HG03196 (cell line): ENCODE measurements around the gene MUC5B.

Experiments used
- ATAC-seq: cut with Tn5 transposase; IDR thresholded peaks from one replicate; pipeline ENCODE4 v1.9.1; 2021; ENCODE audit not compliant: unreplicated experiment

The MUC5B gene

GRCh38 chr11:1295086-1295485 lies 72.2 kb downstream of the MUC5B start:
- no peak for ATAC-seq

GRCh38 chr11:1295591-1295990 lies 72.7 kb downstream of the MUC5B start:
- ATAC-seq = no peak

- no peak for ATAC-seq
Measured at GRCh38 chr11:1296287-1296686, 73.4 kb downstream of the MUC5B start.

GRCh38 chr11:1297011-1297575 lies 74.2 kb downstream of the MUC5B start:
- no peak for ATAC-seq

GRCh38 chr11:1297576-1298473 lies 75.0 kb downstream of the MUC5B start:
- ATAC-seq = no peak

GRCh38 chr11:1298695-1299492 lies 76.0 kb downstream of the MUC5B start:
- ATAC-seq = no peak

- ATAC-seq = no peak
Measured at GRCh38 chr11:1299621-1300020, 76.8 kb downstream of the MUC5B start.

GRCh38 chr11:1300121-1300520 lies 77.3 kb downstream of the MUC5B start:
- no peak for ATAC-seq

GRCh38 chr11:1300569-1301187 lies 77.8 kb downstream of the MUC5B start:
- no peak for ATAC-seq

GRCh38 chr11:1301220-1302000 lies 78.5 kb downstream of the MUC5B start:
- no peak for ATAC-seq

- ATAC-seq = no peak
Measured at GRCh38 chr11:1302041-1302460, 79.2 kb downstream of the MUC5B start.

- ATAC-seq = no peak
Measured at GRCh38 chr11:1302461-1303125, 79.7 kb downstream of the MUC5B start.

- no peak for ATAC-seq
Measured at GRCh38 chr11:1303126-1303821, 80.4 kb downstream of the MUC5B start.

GRCh38 chr11:1303973-1304372 lies 81.1 kb downstream of the MUC5B start:
- ATAC-seq = no peak

GRCh38 chr11:1304380-1304779 lies 81.5 kb downstream of the MUC5B start:
- no peak for ATAC-seq

GRCh38 chr11:1305063-1305495 lies 82.2 kb downstream of the MUC5B start:
- ATAC-seq = no peak

GRCh38 chr11:1305501-1306056 lies 82.7 kb downstream of the MUC5B start:
- ATAC-seq = no peak

- ATAC-seq = no peak
Measured at GRCh38 chr11:1306186-1307162, 83.6 kb downstream of the MUC5B start.
